C4-2B (cell line): ENCODE results near the gene CLIC3.

Experiments
- CTCF ChIP-seq: fragments of 450-650 bp; conservative IDR thresholded peaks from 2 replicates; pipeline ENCODE4 v1.5.1; 2017; ENCODE audit warnings: mild to moderate bottlenecking
- ZFX ChIP-seq: fragments of 450-650 bp; IDR thresholded peaks from 2 replicates; pipeline ENCODE4 v1.6.1; 2017

DNA sequence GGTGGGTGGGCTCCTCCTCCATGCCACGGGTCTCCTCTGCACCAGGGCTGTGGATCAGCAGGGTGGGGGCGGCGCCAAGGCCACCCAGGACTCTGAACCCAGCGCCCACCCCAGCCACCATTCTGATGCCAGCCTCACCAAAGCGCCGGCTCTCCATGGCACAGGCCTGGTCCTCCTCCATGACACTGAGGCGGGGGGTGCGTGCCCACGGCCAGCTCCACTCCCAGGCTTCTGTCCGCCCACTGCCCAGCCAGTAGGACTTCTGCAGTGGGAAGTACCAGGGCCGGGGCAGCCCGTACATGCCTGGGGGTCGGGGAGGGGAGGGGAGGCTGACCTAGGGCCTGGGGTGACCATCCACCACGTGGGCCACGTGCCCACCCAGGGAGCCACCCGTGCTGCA is 20.1 kb upstream of the CLIC3 start:
- TF ChIP-seq CTCF (no peak), ZFX (no peak)
